ENCODE measurements around the gene PDE4B.

- TF ChIP-seq CTCF (IDR thresholded peaks at IDR 0.05) (no peak), POLR2A (IDR thresholded peaks at IDR 0.05) (no peak)
Observed at GRCh38 chr1:66197120-66197519, 404.4 kb downstream of the PDE4B start.
